ENCODE results near the gene ZDHHC20. TPM values are rescaled to one million over a fixed set of nuclear protein-coding genes. Genes with fewer than 3 reads are reported as not detected.

ZDHHC20 gene
- total RNA-seq, 2 donors from 2014 or later: 70.3 to 80.7 TPM

DNA sequence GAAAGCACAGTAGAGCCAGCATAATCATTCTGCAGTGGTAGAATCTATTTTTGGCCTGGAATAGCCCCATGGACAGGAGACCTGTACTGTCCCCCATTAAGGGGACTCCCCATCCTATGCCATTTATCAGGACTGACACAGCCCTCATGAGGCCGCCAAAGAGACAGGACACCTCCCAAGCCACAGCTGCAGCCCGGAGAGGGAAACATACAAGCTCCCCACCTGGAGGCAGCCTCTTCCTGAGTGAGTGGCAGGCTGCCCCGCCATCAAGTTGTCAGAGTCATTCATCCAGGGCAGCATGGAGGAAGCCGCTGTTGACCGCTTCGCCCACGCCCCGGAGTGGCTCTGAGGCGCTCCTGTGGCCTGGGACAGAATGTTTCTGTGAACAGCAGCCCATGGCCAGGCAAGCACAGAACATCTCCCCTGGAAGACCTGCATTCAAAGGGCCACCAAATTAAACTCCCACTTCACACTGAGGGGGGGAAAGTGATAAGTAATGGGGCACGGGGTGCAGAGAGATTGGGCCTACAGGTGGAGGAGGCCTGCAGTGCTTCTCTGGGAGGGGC lies 111.3 kb downstream of the ZDHHC20 start:
- Histone ChIP-seq H3K36me3 (no peaks in the 10 kb centered on the region), H3K4me3 (no peak overlapping the region), H3K4me1 (ENCODE audit: control insufficient read depth in 1 of 2, low read depth in 2 of 2) (no peaks in the 10 kb centered on the region), H3K27ac (no peak overlapping the region), H3K27me3 (replicated peaks; ENCODE audit: insufficient read depth) (no peaks in the 10 kb centered on the region), H3K9me3 (no peaks in the 10 kb centered on the region)
- ATAC-seq (ENCODE audit: insufficient number of reproducible peaks, low FRiP score, low read depth) (no peak), DNase-seq (ENCODE audit: low spot score) (no peak)
- TF ChIP-seq, protein P1, sequence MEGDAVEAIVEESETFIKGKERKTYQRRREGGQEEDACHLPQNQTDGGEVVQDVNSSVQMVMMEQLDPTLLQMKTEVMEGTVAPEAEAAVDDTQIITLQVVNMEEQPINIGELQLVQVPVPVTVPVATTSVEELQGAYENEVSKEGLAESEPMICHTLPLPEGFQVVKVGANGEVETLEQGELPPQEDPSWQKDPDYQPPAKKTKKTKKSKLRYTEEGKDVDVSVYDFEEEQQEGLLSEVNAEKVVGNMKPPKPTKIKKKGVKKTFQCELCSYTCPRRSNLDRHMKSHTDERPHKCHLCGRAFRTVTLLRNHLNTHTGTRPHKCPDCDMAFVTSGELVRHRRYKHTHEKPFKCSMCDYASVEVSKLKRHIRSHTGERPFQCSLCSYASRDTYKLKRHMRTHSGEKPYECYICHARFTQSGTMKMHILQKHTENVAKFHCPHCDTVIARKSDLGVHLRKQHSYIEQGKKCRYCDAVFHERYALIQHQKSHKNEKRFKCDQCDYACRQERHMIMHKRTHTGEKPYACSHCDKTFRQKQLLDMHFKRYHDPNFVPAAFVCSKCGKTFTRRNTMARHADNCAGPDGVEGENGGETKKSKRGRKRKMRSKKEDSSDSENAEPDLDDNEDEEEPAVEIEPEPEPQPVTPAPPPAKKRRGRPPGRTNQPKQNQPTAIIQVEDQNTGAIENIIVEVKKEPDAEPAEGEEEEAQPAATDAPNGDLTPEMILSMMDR (IDR thresholded peaks at IDR 0.05): no peak

- TF ChIP-seq, protein P1 (IDR thresholded peaks at IDR 0.05): no peak
- no peak overlapping the region for H3K4me3 ChIP-seq
- ATAC-seq (ENCODE audit: insufficient number of reproducible peaks, low FRiP score, low read depth) (no peak), DNase-seq (ENCODE audit: low spot score) (no peak)
- H3K27ac ChIP-seq: no peak overlapping the region
- H3K27me3 ChIP-seq (replicated peaks; ENCODE audit: insufficient read depth): no peaks in the 10 kb centered on the region
- no peaks in the 10 kb centered on the region for H3K36me3 ChIP-seq
- H3K4me1 ChIP-seq (ENCODE audit: control insufficient read depth in 1 of 2, low read depth in 2 of 2): no peaks in the 10 kb centered on the region
- no peaks in the 10 kb centered on the region for H3K9me3 ChIP-seq
Observed at GRCh38 chr13:21344662-21345176, 114.4 kb downstream of the ZDHHC20 start.

DNA sequence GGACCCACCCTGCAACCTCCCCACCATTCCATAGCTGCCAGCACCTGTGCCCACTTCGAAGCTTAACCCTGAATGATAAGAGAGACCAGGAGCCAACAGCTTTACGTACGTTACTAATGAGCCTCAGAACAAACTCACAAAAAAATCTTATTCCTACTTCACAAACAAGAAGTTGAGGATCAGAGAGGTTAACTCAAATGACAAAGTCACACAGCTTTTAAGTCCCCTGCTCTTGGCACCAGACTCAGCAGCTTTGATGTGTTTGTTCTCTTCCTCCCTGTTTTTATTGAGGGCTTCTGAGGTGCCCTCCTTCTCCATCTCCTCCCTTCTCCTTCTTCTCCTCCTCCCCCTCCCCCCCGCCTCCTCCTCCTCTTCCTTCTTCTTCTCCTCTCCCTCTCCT lies 115.4 kb downstream of the ZDHHC20 start:
- Histone ChIP-seq H3K4me3 (no peak overlapping the region), H3K4me1 (ENCODE audit: control insufficient read depth in 1 of 2, low read depth in 2 of 2) (no peaks in the 10 kb centered on the region), H3K27ac (no peak overlapping the region), H3K36me3 (no peaks in the 10 kb centered on the region), H3K27me3 (replicated peaks; ENCODE audit: insufficient read depth) (no peaks in the 10 kb centered on the region), H3K9me3 (no peaks in the 10 kb centered on the region)
- DNase-seq (ENCODE audit: low spot score) (no peak), ATAC-seq (ENCODE audit: insufficient number of reproducible peaks, low FRiP score, low read depth) (no peak)
- TF ChIP-seq, protein P1 (IDR thresholded peaks at IDR 0.05): no peak

GRCh38 chr13:21342699-21343442 lies 116.2 kb downstream of the ZDHHC20 start:
- Histone ChIP-seq H3K4me3 (no peak overlapping the region), H3K27ac (no peak overlapping the region), H3K36me3 (no peaks in the 10 kb centered on the region), H3K27me3 (replicated peaks; ENCODE audit: insufficient read depth) (no peaks in the 10 kb centered on the region), H3K9me3 (no peaks in the 10 kb centered on the region), H3K4me1 (ENCODE audit: control insufficient read depth in 1 of 2, low read depth in 2 of 2) (no peaks in the 10 kb centered on the region)
- TF ChIP-seq, protein P1 (IDR thresholded peaks at IDR 0.05): no peak
- DNase-seq (ENCODE audit: low spot score) (no peak), ATAC-seq (ENCODE audit: insufficient number of reproducible peaks, low FRiP score, low read depth) (no peak)

DNA sequence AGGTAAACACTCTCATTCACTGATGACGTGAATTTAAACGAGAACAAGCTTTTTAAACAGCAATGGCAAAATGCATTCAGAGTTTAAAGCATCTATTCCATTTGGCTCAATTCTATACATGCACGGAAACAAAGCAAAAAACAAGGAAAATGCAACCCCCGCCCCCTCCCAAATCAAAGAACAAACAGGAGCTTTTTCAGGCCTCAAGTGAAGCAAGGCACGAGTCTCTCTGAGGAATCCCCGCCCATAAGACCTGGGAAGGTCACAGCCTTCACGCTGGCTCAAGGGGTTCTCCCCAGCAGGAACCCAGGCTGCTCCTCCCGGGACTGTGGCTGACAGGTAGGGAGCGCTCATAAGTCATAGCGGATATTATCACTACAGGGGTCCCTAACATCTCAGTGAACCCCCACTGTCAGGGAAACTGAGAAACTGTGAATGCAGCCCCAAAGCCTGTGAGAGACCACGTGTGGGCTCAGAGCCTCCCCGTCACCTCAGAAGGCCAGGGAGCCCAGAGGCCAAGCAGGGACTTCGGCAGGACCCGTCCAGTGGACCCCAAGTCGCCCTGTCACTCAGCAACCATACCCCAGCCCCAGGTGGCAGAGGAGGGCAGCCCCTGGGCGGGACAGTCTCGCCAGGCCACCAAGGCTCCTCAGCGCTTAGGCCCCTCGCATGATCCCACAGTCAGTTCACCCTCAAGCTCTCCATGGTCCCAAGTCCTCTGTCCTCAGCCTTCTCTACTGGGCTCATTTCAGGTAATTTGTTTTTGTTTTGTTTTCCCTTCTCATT lies 117.3 kb downstream of the ZDHHC20 start:
- no peak for ATAC-seq (ENCODE audit: insufficient number of reproducible peaks, low FRiP score, low read depth)

More for the DNA sequence above, 117.3 kb downstream of the ZDHHC20 start:
- Histone ChIP-seq H3K9me3 (no peaks in the 10 kb centered on the region), H3K4me1 (ENCODE audit: control insufficient read depth in 1 of 2, low read depth in 2 of 2) (no peaks in the 10 kb centered on the region), H3K27me3 (replicated peaks; ENCODE audit: insufficient read depth) (no peaks in the 10 kb centered on the region), H3K36me3 (no peaks in the 10 kb centered on the region), H3K27ac (no peak overlapping the region), H3K4me3 (no peak overlapping the region)
- DNase-seq (ENCODE audit: low spot score): no peak
- TF ChIP-seq, protein P1 (IDR thresholded peaks at IDR 0.05): no peak
